ENCODE results near the gene GORASP2.
A peak's percentile ranks its signal among the peaks of the same experiment; 100 is the strongest.

The GORASP2 gene

GRCh38 chr2:170973225-170973491, 44.1 kb downstream of the GORASP2 start:
- H3K27ac ChIP-seq (ENCODE audit: extremely low read depth, low read depth, low read length): peak overlapping the region; percentile 82; the same call in 1 of the 2 replicates
- no peaks in the 10 kb centered on the region; the same call in 1 of the 2 replicates for H3K4me1 ChIP-seq (ENCODE audit: control insufficient read depth, insufficient read depth, low read length)
- peak; percentile 73 for TF ChIP-seq ZNF335 (tag by site-specific recombination; conservative IDR thresholded peaks at IDR 0.05)
- TF ChIP-seq, protein P1, sequence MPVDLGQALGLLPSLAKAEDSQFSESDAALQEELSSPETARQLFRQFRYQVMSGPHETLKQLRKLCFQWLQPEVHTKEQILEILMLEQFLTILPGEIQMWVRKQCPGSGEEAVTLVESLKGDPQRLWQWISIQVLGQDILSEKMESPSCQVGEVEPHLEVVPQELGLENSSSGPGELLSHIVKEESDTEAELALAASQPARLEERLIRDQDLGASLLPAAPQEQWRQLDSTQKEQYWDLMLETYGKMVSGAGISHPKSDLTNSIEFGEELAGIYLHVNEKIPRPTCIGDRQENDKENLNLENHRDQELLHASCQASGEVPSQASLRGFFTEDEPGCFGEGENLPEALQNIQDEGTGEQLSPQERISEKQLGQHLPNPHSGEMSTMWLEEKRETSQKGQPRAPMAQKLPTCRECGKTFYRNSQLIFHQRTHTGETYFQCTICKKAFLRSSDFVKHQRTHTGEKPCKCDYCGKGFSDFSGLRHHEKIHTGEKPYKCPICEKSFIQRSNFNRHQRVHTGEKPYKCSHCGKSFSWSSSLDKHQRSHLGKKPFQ (tag by site-specific recombination; IDR thresholded peaks at IDR 0.05): 0 out of 2 replicates have a peak, but pooled peaks have one; percentile 11
- TF ChIP-seq, protein P2, sequence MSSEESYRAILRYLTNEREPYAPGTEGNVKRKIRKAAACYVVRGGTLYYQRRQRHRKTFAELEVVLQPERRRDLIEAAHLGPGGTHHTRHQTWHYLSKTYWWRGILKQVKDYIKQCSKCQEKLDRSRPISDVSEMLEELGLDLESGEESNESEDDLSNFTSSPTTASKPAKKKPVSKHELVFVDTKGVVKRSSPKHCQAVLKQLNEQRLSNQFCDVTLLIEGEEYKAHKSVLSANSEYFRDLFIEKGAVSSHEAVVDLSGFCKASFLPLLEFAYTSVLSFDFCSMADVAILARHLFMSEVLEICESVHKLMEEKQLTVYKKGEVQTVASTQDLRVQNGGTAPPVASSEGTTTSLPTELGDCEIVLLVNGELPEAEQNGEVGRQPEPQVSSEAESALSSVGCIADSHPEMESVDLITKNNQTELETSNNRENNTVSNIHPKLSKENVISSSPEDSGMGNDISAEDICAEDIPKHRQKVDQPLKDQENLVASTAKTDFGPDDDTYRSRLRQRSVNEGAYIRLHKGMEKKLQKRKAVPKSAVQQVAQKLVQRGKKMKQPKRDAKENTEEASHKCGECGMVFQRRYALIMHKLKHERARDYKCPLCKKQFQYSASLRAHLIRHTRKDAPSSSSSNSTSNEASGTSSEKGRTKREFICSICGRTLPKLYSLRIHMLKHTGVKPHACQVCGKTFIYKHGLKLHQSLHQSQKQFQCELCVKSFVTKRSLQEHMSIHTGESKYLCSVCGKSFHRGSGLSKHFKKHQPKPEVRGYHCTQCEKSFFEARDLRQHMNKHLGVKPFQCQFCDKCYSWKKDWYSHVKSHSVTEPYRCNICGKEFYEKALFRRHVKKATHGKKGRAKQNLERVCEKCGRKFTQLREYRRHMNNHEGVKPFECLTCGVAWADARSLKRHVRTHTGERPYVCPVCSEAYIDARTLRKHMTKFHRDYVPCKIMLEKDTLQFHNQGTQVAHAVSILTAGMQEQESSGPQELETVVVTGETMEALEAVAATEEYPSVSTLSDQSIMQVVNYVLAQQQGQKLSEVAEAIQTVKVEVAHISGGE (tag by site-specific recombination; conservative IDR thresholded peaks at IDR 0.05; ENCODE audit: low read depth): peak; percentile 42; the same call in 1 of the 2 replicates
- no peak for TF ChIP-seq OVOL3 (tag by site-specific recombination; IDR thresholded peaks at IDR 0.05)
- peak; percentile 59; the same call in 1 of the 2 replicates for TF ChIP-seq EGR2 (tag by site-specific recombination; IDR thresholded peaks at IDR 0.05; ENCODE audit: low read depth)
- TF ChIP-seq SCRT2 (tag by site-specific recombination; IDR thresholded peaks at IDR 0.05): no peak
- H3K4me3 ChIP-seq (ENCODE audit: low read depth, low read length): peak overlapping the region; percentile 22
- ChIA-PET CTCF (interaction anchor here (0.6 to 2.6 kb wide), 26 partner anchors 11 to 1106 kb away, joined by 3 to 18 read pairs (median 3); no protein-coding TSS in a partner anchor), POLR2A (interaction anchor here (0.5 to 2.1 kb wide), 4 partner anchors 45 to 576 kb away, joined by 3 to 5 read pairs (median 4); partner anchors contain the start of gene GORASP2)
- H3K36me3 ChIP-seq (ENCODE audit: control insufficient read depth in 2 of 2, insufficient read depth in 1 of 2, low read length in 2 of 2): peaks cover 0 to 9% of the 10 kb centered on the region in 2 experiments; a peak in 2 of 3 replicates
- H3K9me3 ChIP-seq (ENCODE audit: control insufficient read depth, insufficient read depth, low read depth, low read length): no peaks in the 10 kb centered on the region

- peak overlapping the region; percentile 60 for H3K4me3 ChIP-seq (ENCODE audit: low read depth, low read length)
- CTCF ChIA-PET: interaction anchor here (0.6 to 2.6 kb wide), 27 partner anchors 15 to 1107 kb away, joined by 3 to 18 read pairs (median 3); no protein-coding TSS in a partner anchor
- H3K9me3 ChIP-seq (ENCODE audit: control insufficient read depth, insufficient read depth, low read depth, low read length): no peaks in the 10 kb centered on the region
- POLR2A ChIA-PET: interaction anchor here (0.6 to 1.0 kb wide), 2 partner anchors 185 to 575 kb away, joined by 3 to 4 read pairs; no protein-coding TSS in a partner anchor
- H3K4me1 ChIP-seq (ENCODE audit: control insufficient read depth, insufficient read depth, low read length): no peaks in the 10 kb centered on the region; the same call in 1 of the 2 replicates
- H3K27ac ChIP-seq (ENCODE audit: extremely low read depth, low read depth, low read length): peak overlapping the region; percentile 82
- H3K36me3 ChIP-seq (ENCODE audit: control insufficient read depth in 2 of 2, insufficient read depth in 1 of 2, low read length in 2 of 2): peaks cover 0 to 4% of the 10 kb centered on the region in 2 experiments; a peak in 1 of 3 replicates
- no peak for TF ChIP-seq REPIN1 (tag by site-specific recombination; IDR thresholded peaks at IDR 0.05; ENCODE audit: low read depth)
- TF ChIP-seq KLF10 (tag by site-specific recombination; IDR thresholded peaks at IDR 0.05): peak; percentile 49; the same call in 1 of the 2 replicates
- TF ChIP-seq ZNF16 (tag by site-specific recombination; IDR thresholded peaks at IDR 0.05; ENCODE audit: low read depth): no peak
- TF ChIP-seq ZNF174 (tag by site-specific recombination; IDR thresholded peaks at IDR 0.05): no peak
- TF ChIP-seq FEZF1 (tag by site-specific recombination; IDR thresholded peaks at IDR 0.05): no peak
- TF ChIP-seq ZNF37A (tag by site-specific recombination; IDR thresholded peaks at IDR 0.05): no peak
- no peak for TF ChIP-seq HOXD13 (CRISPR knock-in tag; IDR thresholded peaks at IDR 0.05; ENCODE audit: borderline replicate concordance)
- peak; percentile 38 for TF ChIP-seq ZBTB26 (tag by site-specific recombination; optimal IDR thresholded peaks at IDR 0.05)
- TF ChIP-seq ZBTB44 (tag by site-specific recombination; IDR thresholded peaks at IDR 0.05): peak; percentile 53
- peak; percentile 94 for TF ChIP-seq CTCF (tag by site-specific recombination; IDR thresholded peaks at IDR 0.05)
- no peak for TF ChIP-seq ZNF19 (tag by site-specific recombination; IDR thresholded peaks at IDR 0.05; ENCODE audit: low read depth)
- no peak for TF ChIP-seq ZBTB21 (tag by site-specific recombination; IDR thresholded peaks at IDR 0.05)
- 0 out of 2 replicates have a peak, but pooled peaks have one; percentile 65 for TF ChIP-seq ZNF660 (tag by site-specific recombination; IDR thresholded peaks at IDR 0.05)
- peak; percentile 98 for TF ChIP-seq ZXDB (tag by site-specific recombination; IDR thresholded peaks at IDR 0.05)
- peak; percentile 79; the same call in 1 of the 2 replicates for TF ChIP-seq ZFHX2 (tag by site-specific recombination; conservative IDR thresholded peaks at IDR 0.05)
- no peak for TF ChIP-seq ZNF394 (tag by site-specific recombination; IDR thresholded peaks at IDR 0.05; ENCODE audit: borderline replicate concordance)
- TF ChIP-seq KLF8 (tag by site-specific recombination; IDR thresholded peaks at IDR 0.05): peak; percentile 56; the same call in 1 of the 2 replicates
- TF ChIP-seq ZNF626 (tag by site-specific recombination; IDR thresholded peaks at IDR 0.05): no peak
These were observed 44.6 kb downstream of the GORASP2 start for GRCh38 chr2:170973492-170974303.
